SK-N-MC (cell line): ENCODE measurements around the gene TEX13D.

Source experiments
- DNase-seq: peaks from one replicate; pipeline ENCODE4 v3.0.0-alpha.2; 2011; ENCODE audit warnings: low read depth, low spot score
- H3K27ac ChIP-seq: fragments of 200-600 bp; sonication (generic); 2 replicates; pipeline ENCODE4 v1.5.1; 2016; ENCODE audit warnings: mixed run types
- H3K36me3 ChIP-seq: fragments of 200-600 bp; sonication (generic); 2 replicates; pipeline ENCODE4 v1.6.1; 2017; ENCODE audit warnings: antibody characterized with exemption, low read length, mixed read lengths; ENCODE audit not compliant: insufficient read depth
- H3K4me3 ChIP-seq: fragments of 200-600 bp; sonication (generic); 2 replicates; pipeline ENCODE4 v1.5.1; 2016
- H3K9ac ChIP-seq: fragments of 200-600 bp; sonication (generic); 2 replicates; pipeline ENCODE4 v1.8.0; 2017; ENCODE audit warnings: mixed run types, mixed read lengths; ENCODE audit not compliant: insufficient read length
- H3K9me3 ChIP-seq: fragments of 200-600 bp; sonication (generic); 2 replicates; pipeline ENCODE4 v1.6.1; 2017; ENCODE audit warnings: low read depth, mild to moderate bottlenecking, antibody characterized with exemption, low read length, moderate library complexity, mixed read lengths
- EZH2 ChIP-seq: fragments of 200-600 bp; sonication (generic); IDR thresholded peaks from one replicate; pipeline ENCODE4 v1.6.1; 2017; ENCODE audit warnings: antibody characterized with exemption
- FOXP2 ChIP-seq: optimal IDR thresholded peaks from 2 replicates; pipeline ENCODE3; 2011; ENCODE audit warnings: mild to moderate bottlenecking, moderate library complexity; ENCODE audit not compliant: insufficient read depth; ENCODE audit errors: extremely low read length, control extremely low read depth
- POLR2AphosphoS5 ChIP-seq: IDR thresholded peaks from 2 replicates; pipeline ENCODE4 v1.6.1; 2012; ENCODE audit warnings: mild to moderate bottlenecking, low read depth, low read length, borderline replicate concordance

The TEX13D gene

GRCh38 chrX:124346117-124346876 lies 13.8 kb downstream of the TEX13D start, which contains the start of gene SH2D1A:
TSS of gene SH2D1A (plus strand) at chrX:124346563. CDS start at chrX:124346643, 80 bp downstream.
- H3K9ac ChIP-seq, result no peak within 1 kb of the TSS
- no peak within 1 kb of the TSS for H3K4me3 ChIP-seq
- no peak for TF ChIP-seq FOXP2
- TF ChIP-seq EZH2, result no peak
- no peak for TF ChIP-seq POLR2AphosphoS5
- no peaks in the 10 kb centered on the region for H3K9me3 ChIP-seq
- H3K27ac ChIP-seq, result no peak within 1 kb of the TSS
- no peak for DNase-seq
- no peaks in the 10 kb centered on the region for H3K36me3 ChIP-seq

GRCh38 chrX:124346877-124347241 lies 14.4 kb downstream of the TEX13D start:
- H3K9me3 ChIP-seq, result no peaks in the 10 kb centered on the region
- no peak overlapping the region for H3K9ac ChIP-seq
- no peak overlapping the region for H3K27ac ChIP-seq
- no peaks in the 10 kb centered on the region for H3K36me3 ChIP-seq
- DNase-seq, result no peak
- H3K4me3 ChIP-seq, result no peak overlapping the region
- no peak for TF ChIP-seq FOXP2
- TF ChIP-seq POLR2AphosphoS5, result no peak
- TF ChIP-seq EZH2, result no peak

- no peak for DNase-seq
- H3K36me3 ChIP-seq, result no peaks in the 10 kb centered on the region
- no peaks in the 10 kb centered on the region for H3K9me3 ChIP-seq
- H3K27ac ChIP-seq, result no peak overlapping the region
- no peak overlapping the region for H3K9ac ChIP-seq
- TF ChIP-seq EZH2 (no peak), FOXP2 (no peak), POLR2AphosphoS5 (no peak)
- H3K4me3 ChIP-seq, result no peak overlapping the region
Observed at GRCh38 chrX:124347242-124347641, 14.8 kb downstream of the TEX13D start.

- TF ChIP-seq FOXP2 (no peak), POLR2AphosphoS5 (no peak), EZH2 (no peak)
- Histone ChIP-seq H3K36me3 (no peaks in the 10 kb centered on the region), H3K27ac (no peak overlapping the region)
Observed at GRCh38 chrX:124348182-124348581, 15.7 kb downstream of the TEX13D start.

GRCh38 chrX:124348885-124349453 lies 16.5 kb downstream of the TEX13D start:
- H3K4me3 ChIP-seq, result no peak overlapping the region
- H3K36me3 ChIP-seq, result no peaks in the 10 kb centered on the region
- H3K9me3 ChIP-seq, result no peaks in the 10 kb centered on the region
- no peak overlapping the region for H3K27ac ChIP-seq
- TF ChIP-seq FOXP2 (no peak), EZH2 (no peak), POLR2AphosphoS5 (no peak)
- DNase-seq, result no peak
- H3K9ac ChIP-seq, result no peak overlapping the region

More at GRCh38 chrX:124348182-124348581, 15.7 kb downstream of the TEX13D start:
- no peaks in the 10 kb centered on the region for H3K9me3 ChIP-seq
- no peak overlapping the region for H3K9ac ChIP-seq
- no peak overlapping the region for H3K4me3 ChIP-seq
- no peak for DNase-seq

- no peaks in the 10 kb centered on the region for H3K9me3 ChIP-seq
- H3K9ac ChIP-seq, result no peak overlapping the region
- H3K4me3 ChIP-seq, result no peak overlapping the region
- TF ChIP-seq POLR2AphosphoS5 (no peak), FOXP2 (no peak), EZH2 (no peak)
- DNase-seq, result no peak
- no peak overlapping the region for H3K27ac ChIP-seq
- H3K36me3 ChIP-seq, result no peaks in the 10 kb centered on the region
Observed at GRCh38 chrX:124354648-124355047, 22.2 kb downstream of the TEX13D start.

- no peaks in the 10 kb centered on the region for H3K36me3 ChIP-seq
- TF ChIP-seq EZH2 (no peak), POLR2AphosphoS5 (no peak), FOXP2 (no peak)
- H3K4me3 ChIP-seq, result no peak overlapping the region
- no peak overlapping the region for H3K9ac ChIP-seq
- no peak overlapping the region for H3K27ac ChIP-seq
- no peaks in the 10 kb centered on the region for H3K9me3 ChIP-seq
- no peak for DNase-seq
Observed at GRCh38 chrX:124358800-124359383, 26.4 kb downstream of the TEX13D start.

- no peak overlapping the region for H3K9ac ChIP-seq
- no peaks in the 10 kb centered on the region for H3K36me3 ChIP-seq
- no peak overlapping the region for H3K27ac ChIP-seq
- TF ChIP-seq EZH2 (no peak), POLR2AphosphoS5 (no peak), FOXP2 (no peak)
- no peak overlapping the region for H3K4me3 ChIP-seq
- no peak for DNase-seq
- no peaks in the 10 kb centered on the region for H3K9me3 ChIP-seq
Observed at GRCh38 chrX:124362072-124362471, 29.6 kb downstream of the TEX13D start.

GRCh38 chrX:124362761-124363160 lies 30.3 kb downstream of the TEX13D start:
- H3K4me3 ChIP-seq, result no peak overlapping the region
- no peak for TF ChIP-seq EZH2
- no peak for TF ChIP-seq POLR2AphosphoS5
- no peak for TF ChIP-seq FOXP2
- no peak for DNase-seq
- no peak overlapping the region for H3K27ac ChIP-seq
- H3K9me3 ChIP-seq, result no peaks in the 10 kb centered on the region
- no peak overlapping the region for H3K9ac ChIP-seq
- H3K36me3 ChIP-seq, result no peaks in the 10 kb centered on the region
